ENCODE results near the gene IL1RAP. TPM values are rescaled to one million over a fixed set of nuclear protein-coding genes. Genes with fewer than 3 reads are reported as not detected.

The IL1RAP gene
- total RNA-seq, 1 donor: 14.8 TPM

GRCh38 chr3:190492129-190492528, 21.8 kb upstream of the IL1RAP start:
- no peaks in the 10 kb centered on the region for H3K9me3 ChIP-seq (ENCODE audit: low read depth, low read length)
- H3K27me3 ChIP-seq (ENCODE audit: insufficient read depth, low read length): no peaks in the 10 kb centered on the region
- H3K27ac ChIP-seq (ENCODE audit: low read depth, low read length): no peak overlapping the region
- no peaks in the 10 kb centered on the region for H3K36me3 ChIP-seq (ENCODE audit: insufficient read depth, low read length)
- no peaks in the 10 kb centered on the region for H4K20me1 ChIP-seq (ENCODE audit: insufficient read depth, low read length)
- no peaks in the 10 kb centered on the region for H3K79me2 ChIP-seq (ENCODE audit: insufficient read depth, low read length)
- no peak for TF ChIP-seq CTCF (IDR thresholded peaks at IDR 0.05; ENCODE audit: extremely low read depth, low read depth, low read length)
- H3K4me1 ChIP-seq (ENCODE audit: insufficient read depth, low read length): peaks cover 20% of the 10 kb centered on the region
- no peak overlapping the region for H3K4me2 ChIP-seq (ENCODE audit: insufficient read depth, low read length)
- no peak overlapping the region for H2AFZ ChIP-seq (ENCODE audit: low read length)
- no peak for DNase-seq (ENCODE audit: insufficient read length, low spot score, missing footprints)
- H3K4me3 ChIP-seq (ENCODE audit: insufficient read depth, low read length): no peak overlapping the region

- no peak for TF ChIP-seq CTCF (IDR thresholded peaks at IDR 0.05; ENCODE audit: extremely low read depth, low read depth, low read length)
- Histone ChIP-seq H2AFZ (ENCODE audit: low read length) (no peak overlapping the region), H3K27me3 (ENCODE audit: insufficient read depth, low read length) (no peaks in the 10 kb centered on the region), H3K4me3 (ENCODE audit: insufficient read depth, low read length) (no peak overlapping the region), H3K79me2 (ENCODE audit: insufficient read depth, low read length) (no peaks in the 10 kb centered on the region), H3K36me3 (ENCODE audit: insufficient read depth, low read length) (no peaks in the 10 kb centered on the region), H3K27ac (ENCODE audit: low read depth, low read length) (no peak overlapping the region), H3K4me2 (ENCODE audit: insufficient read depth, low read length) (no peak overlapping the region), H3K4me1 (ENCODE audit: insufficient read depth, low read length) (peaks cover 20% of the 10 kb centered on the region), H4K20me1 (ENCODE audit: insufficient read depth, low read length) (no peaks in the 10 kb centered on the region), H3K9me3 (ENCODE audit: low read depth, low read length) (no peaks in the 10 kb centered on the region)
- no peak for DNase-seq (ENCODE audit: insufficient read length, low spot score, missing footprints)
Measured at GRCh38 chr3:190492966-190493365, 20.9 kb upstream of the IL1RAP start.

- Histone ChIP-seq H3K79me2 (ENCODE audit: insufficient read depth, low read length) (no peaks in the 10 kb centered on the region), H2AFZ (ENCODE audit: low read length) (peak overlapping the region; percentile 48), H4K20me1 (ENCODE audit: insufficient read depth, low read length) (no peaks in the 10 kb centered on the region)
Measured at GRCh38 chr3:190494907-190495306, 19.0 kb upstream of the IL1RAP start.

GRCh38 chr3:190495354-190495753, 18.5 kb upstream of the IL1RAP start:
- H3K4me3 ChIP-seq (ENCODE audit: insufficient read depth, low read length): no peak overlapping the region
- H3K79me2 ChIP-seq (ENCODE audit: insufficient read depth, low read length): no peaks in the 10 kb centered on the region
- no peak overlapping the region for H3K4me2 ChIP-seq (ENCODE audit: insufficient read depth, low read length)
- H2AFZ ChIP-seq (ENCODE audit: low read length): peak overlapping the region; percentile 48
- peak overlapping the region; percentile 19 for H3K27ac ChIP-seq (ENCODE audit: low read depth, low read length)
- no peaks in the 10 kb centered on the region for H3K9me3 ChIP-seq (ENCODE audit: low read depth, low read length)
- no peak for TF ChIP-seq CTCF (IDR thresholded peaks at IDR 0.05; ENCODE audit: extremely low read depth, low read depth, low read length)
- H3K36me3 ChIP-seq (ENCODE audit: insufficient read depth, low read length): no peaks in the 10 kb centered on the region
- no peaks in the 10 kb centered on the region for H3K27me3 ChIP-seq (ENCODE audit: insufficient read depth, low read length)
- DNase-seq (ENCODE audit: insufficient read length, low spot score, missing footprints): no peak
- H3K4me1 ChIP-seq (ENCODE audit: insufficient read depth, low read length): peaks cover 20% of the 10 kb centered on the region
- no peaks in the 10 kb centered on the region for H4K20me1 ChIP-seq (ENCODE audit: insufficient read depth, low read length)

More at GRCh38 chr3:190494907-190495306, 19.0 kb upstream of the IL1RAP start:
- Histone ChIP-seq H3K9me3 (ENCODE audit: low read depth, low read length) (no peaks in the 10 kb centered on the region), H3K36me3 (ENCODE audit: insufficient read depth, low read length) (no peaks in the 10 kb centered on the region), H3K27ac (ENCODE audit: low read depth, low read length) (peak overlapping the region; percentile 40), H3K27me3 (ENCODE audit: insufficient read depth, low read length) (no peaks in the 10 kb centered on the region), H3K4me1 (ENCODE audit: insufficient read depth, low read length) (peaks cover 20% of the 10 kb centered on the region), H3K4me3 (ENCODE audit: insufficient read depth, low read length) (no peak overlapping the region), H3K4me2 (ENCODE audit: insufficient read depth, low read length) (no peak overlapping the region)
- TF ChIP-seq CTCF (IDR thresholded peaks at IDR 0.05; ENCODE audit: extremely low read depth, low read depth, low read length): no peak
- no peak for DNase-seq (ENCODE audit: insufficient read length, low spot score, missing footprints)

Measured in osteoblast (primary cell).